HUDEP-2 (cell line): ENCODE data around the gene FIBIN.
"Not testable (repeated sequence)": the region's sequence is repeated elsewhere in the genome, so short reads cannot be mapped to it uniquely, and the experiment has no call there.

ENCODE experiments used
- DNase-seq, 76 experiments: peaks; one replicate each; lab custom pipeline; 2025; ENCODE audit not compliant: unreplicated experiment in 76 of 76; lab: John Stamatoyannopoulos, UW

The FIBIN gene

GRCh38 chr11:26993965-26994457, at the start of gene FIBIN:
FIBIN (plus strand) TSS chr11:26994112; CDS start chr11:26994527, 415 bp downstream.
- DNase-seq = no peak

DNA sequence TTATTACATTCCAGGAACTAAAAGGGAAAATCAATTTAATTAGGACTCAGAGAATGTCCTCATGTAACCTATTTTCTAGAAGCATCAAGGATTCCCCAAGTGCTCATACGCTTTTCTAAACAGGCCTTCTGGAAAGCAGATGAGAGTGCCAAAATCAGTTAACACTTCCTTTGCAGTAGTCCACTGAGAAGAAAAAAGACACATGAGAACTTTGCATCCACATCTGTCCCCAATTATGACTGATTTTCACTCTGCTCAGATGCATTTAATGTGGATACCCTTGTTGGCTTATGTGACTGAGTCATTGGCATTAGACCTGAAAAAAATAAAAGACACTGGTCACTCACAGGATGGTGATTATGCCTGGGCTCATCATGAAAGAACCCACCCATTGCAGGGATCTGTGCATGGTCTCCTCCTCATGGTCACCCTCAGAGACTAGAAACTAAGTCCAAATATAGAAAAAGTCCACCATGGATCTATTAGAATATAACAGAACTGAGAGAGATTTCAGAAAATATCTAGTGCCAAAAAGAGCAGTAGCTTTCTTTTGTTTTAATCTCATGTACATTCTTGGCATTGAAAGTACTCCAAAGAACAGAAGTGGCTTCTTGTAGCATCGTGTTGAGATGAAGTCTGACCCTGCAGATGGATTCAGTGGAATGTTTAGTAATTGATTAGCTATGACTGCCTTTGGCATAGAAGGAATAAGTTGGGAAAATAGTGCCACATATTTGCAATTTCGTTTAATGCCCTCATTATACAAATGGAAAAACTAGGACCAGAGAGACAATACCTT, 48.8 kb upstream of the FIBIN start:
- DNase-seq = no peak

GRCh38 chr11:26946257-26946716, 47.6 kb upstream of the FIBIN start:
- DNase-seq = no peak

DNA sequence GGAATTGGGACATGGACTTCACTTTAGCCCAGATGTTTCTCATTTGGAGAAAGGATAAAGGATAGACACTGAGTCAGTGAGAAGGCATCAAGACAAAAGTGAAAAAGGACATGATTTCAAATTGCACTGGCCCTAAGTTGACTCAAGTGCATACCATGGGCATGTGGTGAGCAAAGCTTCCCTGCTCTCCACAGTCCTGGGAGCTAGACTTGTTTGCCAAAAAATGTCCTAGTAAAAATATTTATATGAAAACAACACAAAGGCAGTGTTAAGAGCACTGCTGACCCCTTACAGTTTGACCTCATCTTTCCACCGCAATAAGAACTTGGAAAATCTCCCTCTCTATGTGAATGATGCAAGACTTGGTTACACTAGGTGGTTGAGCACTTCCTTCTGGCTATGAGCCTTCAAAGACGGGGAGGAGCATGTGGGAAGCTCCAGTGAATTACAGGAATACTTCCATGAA, 46.5 kb upstream of the FIBIN start:
- DNase-seq = no peak

DNA sequence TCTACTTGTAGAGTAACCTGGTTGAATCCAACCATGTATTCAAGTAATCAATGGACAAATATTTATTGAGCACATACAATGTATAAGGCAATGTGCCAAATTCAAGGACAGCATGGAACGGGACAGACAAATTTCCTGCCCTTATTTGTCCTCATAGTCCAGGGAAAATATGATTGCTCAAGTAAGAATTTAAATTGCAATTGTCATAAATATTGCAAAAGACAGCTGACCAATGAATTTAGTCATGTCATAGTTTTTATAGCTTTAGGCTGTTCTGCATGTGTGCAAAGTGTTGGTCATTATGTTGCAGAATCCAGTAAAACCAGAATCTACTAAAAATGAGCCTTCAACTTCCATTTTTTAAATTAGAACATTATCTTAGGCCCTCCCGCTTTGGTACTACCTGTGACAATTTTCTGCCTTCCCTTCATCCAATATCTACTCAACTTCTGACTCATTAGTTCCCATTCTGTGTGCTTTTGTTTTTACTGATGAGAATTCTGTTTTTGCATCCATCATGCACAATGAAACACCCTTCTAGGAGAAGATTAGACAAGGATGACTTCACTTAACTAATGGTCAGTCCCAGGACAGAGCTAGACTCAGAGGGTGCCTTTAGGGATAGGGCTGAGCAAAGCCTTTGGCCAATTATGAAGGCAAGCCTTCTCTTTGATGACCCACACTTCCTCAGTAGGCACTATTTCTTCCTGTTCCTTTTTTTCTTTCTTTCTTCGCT, 45.8 kb upstream of the FIBIN start:
- no peak for DNase-seq

- no peak for DNase-seq
Measured at GRCh38 chr11:26948881-26949280, 45.0 kb upstream of the FIBIN start.

DNA sequence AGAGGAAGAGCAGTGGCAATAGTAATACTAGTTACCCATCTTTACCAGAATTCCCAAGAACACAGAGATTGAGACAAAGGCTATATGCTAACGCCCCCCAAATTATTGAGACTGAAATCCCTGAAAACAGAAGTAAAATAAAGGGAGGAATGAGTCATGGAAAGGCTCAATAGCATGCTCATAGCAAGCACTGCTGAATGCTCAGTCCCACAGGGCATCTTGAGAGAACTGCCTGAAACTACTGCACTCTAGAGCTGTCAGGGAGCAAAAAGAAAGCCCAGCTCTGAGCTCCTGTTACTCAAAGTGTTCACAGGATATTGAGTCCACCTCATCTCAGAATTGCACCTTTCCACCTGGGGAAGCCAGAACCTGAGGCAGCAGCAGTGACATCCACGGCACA, 44.1 kb upstream of the FIBIN start:
- no peak for DNase-seq

GRCh38 chr11:26950260-26950719, 43.6 kb upstream of the FIBIN start:
- no peak for DNase-seq

GRCh38 chr11:26951809-26952515, 42.0 kb upstream of the FIBIN start:
- no peak for DNase-seq

- DNase-seq = no peak
Measured at GRCh38 chr11:26953770-26954392, 40.0 kb upstream of the FIBIN start.

DNA sequence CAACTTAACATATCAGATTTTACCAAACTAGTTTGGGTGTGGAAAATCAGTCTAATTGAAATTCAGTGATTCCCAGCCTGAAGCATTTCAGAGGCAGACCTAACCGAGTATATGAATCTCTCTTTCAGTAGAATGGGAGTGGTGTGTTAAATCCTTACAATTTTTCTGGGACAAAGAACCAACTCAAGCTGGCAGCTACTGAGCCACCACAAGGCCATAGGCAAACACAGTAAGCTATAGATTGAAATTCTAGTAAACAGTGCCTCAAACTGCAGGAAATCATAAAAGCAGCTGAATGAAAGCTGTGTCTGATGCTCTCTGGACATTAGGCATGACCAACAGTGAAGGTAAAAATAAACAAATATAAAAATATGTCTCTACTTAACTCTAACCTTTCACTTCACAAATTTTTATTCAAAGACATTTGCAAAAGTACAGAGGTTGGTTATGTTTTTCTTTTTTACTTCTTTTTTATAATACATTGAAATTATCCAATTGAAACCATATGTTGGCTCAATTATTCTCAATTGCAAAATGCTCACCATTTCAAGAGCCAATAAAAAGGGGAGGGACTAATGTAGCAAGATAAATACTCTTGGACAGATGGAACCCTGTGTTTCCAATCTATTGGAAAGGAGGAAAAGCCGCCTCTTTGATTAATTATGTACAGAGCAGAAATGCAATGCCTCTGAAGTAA, 35.8 kb upstream of the FIBIN start:
- no peak for DNase-seq

GRCh38 chr11:26958702-26959049, 35.2 kb upstream of the FIBIN start:
- no peak for DNase-seq

GRCh38 chr11:26960281-26960680, 33.6 kb upstream of the FIBIN start:
- no peak for DNase-seq

DNA sequence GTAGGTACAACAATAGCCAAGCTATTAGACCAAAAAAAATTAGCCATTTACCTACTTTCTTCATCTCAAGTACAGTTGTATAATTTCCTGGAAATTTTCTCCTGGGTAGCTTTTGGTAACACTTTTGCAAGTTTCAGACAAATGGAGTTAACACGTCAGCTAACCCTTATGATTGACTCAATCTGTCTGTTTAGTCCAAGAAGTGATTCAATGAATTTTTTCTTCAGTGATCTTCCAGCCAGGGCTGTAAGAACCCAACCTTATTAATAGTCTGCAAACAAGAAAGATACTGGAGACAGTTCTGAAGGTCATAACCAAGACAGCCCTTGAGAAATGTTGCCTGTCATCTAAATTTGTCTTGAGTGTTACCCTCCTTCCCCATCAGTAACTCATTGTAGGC, 30.1 kb upstream of the FIBIN start:
- no peak for DNase-seq

GRCh38 chr11:26964339-26964738, 29.6 kb upstream of the FIBIN start:
- DNase-seq = no peak

DNA sequence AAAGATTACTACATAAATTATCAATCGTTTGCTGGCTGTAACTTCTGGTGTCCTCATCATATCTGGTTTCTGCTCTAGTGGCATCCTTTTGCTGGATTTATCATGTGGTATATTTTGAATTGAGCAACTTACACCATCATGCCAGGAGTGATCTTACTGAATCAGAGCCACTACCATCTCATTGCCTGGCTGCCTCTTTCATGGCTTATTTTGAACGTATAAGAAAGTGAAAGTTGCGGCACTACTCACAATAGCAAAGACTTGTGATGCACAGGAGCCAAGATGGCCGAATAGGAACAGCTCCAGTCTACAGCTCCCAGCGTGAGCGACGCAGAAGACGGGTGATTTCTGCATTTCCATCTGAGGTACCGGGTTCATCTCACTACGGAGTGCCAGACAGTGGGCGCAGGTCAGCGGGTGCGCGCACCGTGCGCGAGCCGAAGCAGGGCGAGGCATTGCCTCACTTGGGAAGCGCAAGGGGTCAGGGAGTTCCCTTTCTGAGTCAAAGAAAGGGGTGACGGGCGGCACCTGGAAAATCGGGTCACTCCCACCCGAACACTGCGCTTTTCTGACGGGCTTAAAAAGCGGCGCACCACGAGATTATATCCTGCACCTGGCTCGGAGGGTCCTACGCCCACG, 28.9 kb upstream of the FIBIN start:
- not testable (repeated sequence) for DNase-seq

GRCh38 chr11:26971961-26972360, 22.0 kb upstream of the FIBIN start:
- DNase-seq = no peak

DNA sequence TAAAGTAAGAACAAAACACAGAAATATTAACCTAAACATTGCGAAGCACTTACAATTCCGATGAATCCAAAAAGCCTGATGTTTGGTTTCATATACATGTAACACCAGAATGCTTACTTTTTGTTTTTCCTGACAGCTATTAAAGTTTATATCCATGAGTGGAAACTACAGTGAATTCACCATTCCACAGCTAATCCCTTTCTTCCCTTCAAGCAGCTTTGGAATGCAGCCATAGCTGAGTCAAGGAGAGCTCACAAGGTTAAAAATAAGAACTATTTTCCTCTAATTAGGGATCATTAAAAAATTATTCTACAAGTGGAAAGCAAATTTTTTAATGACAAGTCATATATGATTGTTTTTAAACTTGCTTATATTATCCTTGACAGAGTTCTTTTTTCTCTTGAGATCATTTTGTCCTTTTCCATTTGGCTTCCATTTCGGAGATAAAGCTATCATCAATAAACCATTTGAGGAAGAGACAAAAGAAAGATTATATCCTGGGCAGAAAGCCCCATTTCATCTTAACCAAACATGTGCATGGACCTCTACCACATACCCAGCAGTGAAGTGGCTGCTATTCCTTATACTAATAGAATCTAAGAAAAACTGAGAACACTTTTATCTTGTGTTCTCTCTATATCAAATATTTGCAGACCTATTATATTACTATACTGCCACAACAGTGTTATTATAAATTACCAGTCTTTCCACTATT, 19.7 kb upstream of the FIBIN start:
- no peak for DNase-seq

DNA sequence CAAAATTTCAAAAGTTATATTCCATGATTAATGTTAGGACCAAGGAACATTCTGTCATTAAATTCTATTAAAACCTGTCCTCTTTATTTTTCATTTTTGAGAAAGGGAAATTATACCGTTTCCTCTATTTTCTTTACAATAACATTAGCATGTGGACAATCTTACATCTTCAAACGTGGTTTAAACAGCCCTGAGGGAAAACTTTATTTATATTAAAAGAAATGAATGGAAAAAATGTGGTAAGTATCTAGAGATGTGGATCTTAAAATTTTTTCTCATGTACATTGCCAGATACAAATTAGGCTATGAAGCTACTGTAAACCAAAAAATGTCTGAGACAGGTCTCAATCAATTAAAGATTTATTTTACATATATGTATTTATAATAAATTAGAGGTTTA, 18.9 kb upstream of the FIBIN start:
- no peak for DNase-seq
